Measurements from ENCODE around the gene LSM10.
A peak's percentile ranks its signal among the peaks of the same experiment; 100 is the strongest.

GRCh38 chr1:36420836-36421317 is 23.2 kb upstream of the LSM10 start:
- TF ChIP-seq CTCF (conservative IDR thresholded peaks at IDR 0.05; ENCODE audit: low read length) = peak; percentile 98
- no peak for TF ChIP-seq EZH2phosphoT487 (IDR thresholded peaks at IDR 0.05; ENCODE audit: borderline replicate concordance, low read depth, low read length)
